OCI-M1 (cell line): ENCODE measurements around the gene KLHL30.
A peak's percentile ranks its signal among the peaks of the same experiment; 100 is the strongest.

Source experiments
- DNase-seq: peaks from one replicate; lab custom pipeline; 2025; lab: John Stamatoyannopoulos, UW

The KLHL30 gene

GRCh38 chr2:238138331-238139195 is at the start of gene KLHL30:
KLHL30 (plus strand) TSS chr2:238138668; CDS start chr2:238140755, 2,087 bp downstream.
- peak; percentile 4 for DNase-seq

- no peak for DNase-seq
Measured at GRCh38 chr2:238090887-238091286, 47.6 kb upstream of the KLHL30 start.

GRCh38 chr2:238091436-238092060 is 46.9 kb upstream of the KLHL30 start:
- no peak for DNase-seq

GRCh38 chr2:238092486-238093035 is 45.9 kb upstream of the KLHL30 start:
- DNase-seq = no peak

- DNase-seq = no peak
Measured at GRCh38 chr2:238093181-238094140, 45.0 kb upstream of the KLHL30 start.

- DNase-seq = no peak
Measured at GRCh38 chr2:238094438-238095022, 43.9 kb upstream of the KLHL30 start.

GRCh38 chr2:238095143-238095542 is 43.3 kb upstream of the KLHL30 start:
- DNase-seq = no peak

GRCh38 chr2:238096311-238097011 is 42.0 kb upstream of the KLHL30 start:
- no peak for DNase-seq

GRCh38 chr2:238097201-238097987 is 41.1 kb upstream of the KLHL30 start:
- no peak for DNase-seq

- peak; percentile 90 for DNase-seq
Measured at GRCh38 chr2:238097988-238098871, 40.2 kb upstream of the KLHL30 start.

GRCh38 chr2:238098901-238099713 is 39.4 kb upstream of the KLHL30 start:
- no peak for DNase-seq

GRCh38 chr2:238099714-238100048 is 38.8 kb upstream of the KLHL30 start:
- DNase-seq = no peak

GRCh38 chr2:238100049-238100820 is 38.2 kb upstream of the KLHL30 start, which contains the start of gene ESPNL:
ESPNL (plus strand) TSS chr2:238100340; CDS start chr2:238100420, 80 bp downstream.
- no peak for DNase-seq

- DNase-seq = no peak
Measured at GRCh38 chr2:238100821-238101771, 37.4 kb upstream of the KLHL30 start.

GRCh38 chr2:238101891-238102841 is 36.3 kb upstream of the KLHL30 start:
- no peak for DNase-seq
